OCI-LY1 (cell line): ENCODE results near the gene CNTNAP2.

Experiments used
- EZH2 ChIP-seq: fragments of 200-600 bp; sonication (generic), shearing (Covaris generic); IDR thresholded peaks from 2 replicates; pipeline ENCODE4 v1.8.0; 2017; ENCODE audit warnings: borderline replicate concordance, mixed run types, mild to moderate bottlenecking, antibody characterized with exemption, low read length, moderate library complexity, mixed read lengths
- TF ChIP-seq, protein P1 (sequence below): fragments of 200-600 bp; sonication (generic), shearing (Covaris generic); IDR thresholded peaks from 2 replicates; pipeline ENCODE4 v1.5.1; 2017; ENCODE audit warnings: mild to moderate bottlenecking, antibody characterized with exemption, low read length, moderate library complexity, mixed read lengths

DNA sequence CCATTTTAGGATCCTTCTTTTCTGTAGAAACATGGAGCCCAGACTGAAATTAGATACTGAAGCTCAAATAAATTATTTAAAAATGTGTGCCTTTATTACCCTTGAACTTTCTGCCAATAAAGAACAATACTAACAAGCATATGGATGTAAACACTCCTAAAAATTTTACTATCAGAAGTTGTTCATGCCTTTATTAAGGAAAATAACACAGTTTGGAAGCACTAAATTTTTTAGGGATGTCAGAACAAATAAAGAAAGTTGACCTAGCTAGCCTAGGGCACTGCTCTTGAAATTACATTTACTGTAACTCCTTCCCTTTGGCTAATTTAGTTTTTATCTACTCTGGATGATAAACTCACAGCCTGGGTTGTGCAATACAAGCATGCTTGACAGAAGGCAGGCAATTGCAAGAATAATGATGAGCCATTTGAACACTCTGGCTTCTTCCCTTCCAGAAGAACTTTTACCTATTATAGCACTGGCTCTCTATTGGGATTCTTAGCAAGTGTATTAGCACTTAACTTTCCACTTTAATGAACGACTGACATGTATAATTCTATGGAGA lies 2122.2 kb downstream of the CNTNAP2 start:
- TF ChIP-seq, protein P1, sequence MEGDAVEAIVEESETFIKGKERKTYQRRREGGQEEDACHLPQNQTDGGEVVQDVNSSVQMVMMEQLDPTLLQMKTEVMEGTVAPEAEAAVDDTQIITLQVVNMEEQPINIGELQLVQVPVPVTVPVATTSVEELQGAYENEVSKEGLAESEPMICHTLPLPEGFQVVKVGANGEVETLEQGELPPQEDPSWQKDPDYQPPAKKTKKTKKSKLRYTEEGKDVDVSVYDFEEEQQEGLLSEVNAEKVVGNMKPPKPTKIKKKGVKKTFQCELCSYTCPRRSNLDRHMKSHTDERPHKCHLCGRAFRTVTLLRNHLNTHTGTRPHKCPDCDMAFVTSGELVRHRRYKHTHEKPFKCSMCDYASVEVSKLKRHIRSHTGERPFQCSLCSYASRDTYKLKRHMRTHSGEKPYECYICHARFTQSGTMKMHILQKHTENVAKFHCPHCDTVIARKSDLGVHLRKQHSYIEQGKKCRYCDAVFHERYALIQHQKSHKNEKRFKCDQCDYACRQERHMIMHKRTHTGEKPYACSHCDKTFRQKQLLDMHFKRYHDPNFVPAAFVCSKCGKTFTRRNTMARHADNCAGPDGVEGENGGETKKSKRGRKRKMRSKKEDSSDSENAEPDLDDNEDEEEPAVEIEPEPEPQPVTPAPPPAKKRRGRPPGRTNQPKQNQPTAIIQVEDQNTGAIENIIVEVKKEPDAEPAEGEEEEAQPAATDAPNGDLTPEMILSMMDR: no peak
- no peak for TF ChIP-seq EZH2
